Activated CD4-positive, alpha-beta memory T cell treated with anti-CD3 and anti-CD28 coated beads, Interleukin-2, amount 10 ng/mL, durations not matched to agents 7 days and 5 days (primary cell): Measurements from ENCODE around the gene GRIN2A. TPM values are rescaled to one million over a fixed set of nuclear protein-coding genes. Genes with fewer than 3 reads are reported as not detected.

Experiments used
- CTCF ChIA-PET: fragments of 350-600 bp; sonication (Branson Sonifier 250); formaldehyde crosslinking; loops from one replicate; lab custom pipeline; 2021; ENCODE audit warnings: antibody characterized with exemption, inconsistent platforms; lab: Charles Lee
- POLR2A ChIA-PET: fragments of 350-600 bp; sonication (Branson Sonifier 250); formaldehyde crosslinking; loops from one replicate; lab custom pipeline; 2021; ENCODE audit warnings: antibody characterized with exemption; lab: Charles Lee
- DNase-seq: peaks from one replicate; pipeline ENCODE4 v3.0.0-alpha.2; 2020
- H3K27ac Mint-ChIP-seq: one replicate; pipeline ENCODE4 v1.8.0; 2021; ENCODE audit warnings: mild to moderate bottlenecking, mixed read lengths
- H3K27me3 Mint-ChIP-seq: one replicate; pipeline ENCODE4 v1.8.0; 2021; ENCODE audit warnings: mixed read lengths
- H3K36me3 Mint-ChIP-seq: one replicate; pipeline ENCODE4 v1.8.0; 2021; ENCODE audit warnings: low read depth, mixed read lengths
- H3K4me1 Mint-ChIP-seq: one replicate; pipeline ENCODE4 v1.8.0; 2021; ENCODE audit warnings: mixed read lengths
- H3K4me3 Mint-ChIP-seq: one replicate; pipeline ENCODE4 v1.8.0; 2021; ENCODE audit warnings: mild to moderate bottlenecking, mixed read lengths
- H3K9me3 Mint-ChIP-seq: one replicate; pipeline ENCODE4 v1.8.0; 2021; ENCODE audit warnings: mixed read lengths
- total RNA-seq, 2 experiments: library from RNA; stranded (reverse); gene quantifications; one replicate each; pipeline ENCODE4 v1.2.3, GENCODE V29; 2021

The GRIN2A gene
- total RNA-seq, 2 experiments from 2014 or later = not detected

GRCh38 chr16:9797306-9797705 lies 384.9 kb downstream of the GRIN2A start:
- H3K36me3 Mint-ChIP-seq = no peaks in the 10 kb centered on the region
- no peak overlapping the region for H3K4me3 Mint-ChIP-seq
- CTCF ChIA-PET = no interaction called here
- no peaks in the 10 kb centered on the region for H3K4me1 Mint-ChIP-seq
- H3K27me3 Mint-ChIP-seq = no peaks in the 10 kb centered on the region
- POLR2A ChIA-PET = no interaction called here
- no peak for DNase-seq
- no peak overlapping the region for H3K27ac Mint-ChIP-seq
- peaks cover 21% of the 10 kb centered on the region for H3K9me3 Mint-ChIP-seq

DNA sequence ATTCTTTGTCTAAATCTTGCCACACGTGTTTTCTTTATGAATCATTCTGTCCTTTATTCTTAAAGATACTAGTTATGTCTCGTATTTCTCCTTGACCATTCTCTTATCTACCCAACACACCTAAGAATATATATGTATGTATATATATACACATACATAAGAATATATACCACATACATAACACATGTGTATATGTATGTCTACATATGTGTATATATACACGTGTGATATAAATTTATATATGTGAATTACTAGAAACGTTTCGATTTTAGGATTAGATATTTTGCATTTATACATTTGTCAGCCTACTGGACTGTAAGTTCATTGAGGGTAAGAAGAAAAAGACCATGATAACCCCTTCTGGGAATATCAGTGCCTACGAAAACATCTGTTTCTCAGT lies 388.6 kb downstream of the GRIN2A start:
- no peak for DNase-seq
- Mint-ChIP-seq H3K9me3 (peaks cover 9% of the 10 kb centered on the region), H3K36me3 (no peaks in the 10 kb centered on the region), H3K27me3 (no peaks in the 10 kb centered on the region), H3K4me3 (no peak overlapping the region), H3K4me1 (no peaks in the 10 kb centered on the region), H3K27ac (no peak overlapping the region)
- CTCF ChIA-PET = no interaction called here
- POLR2A ChIA-PET = no interaction called here

DNA sequence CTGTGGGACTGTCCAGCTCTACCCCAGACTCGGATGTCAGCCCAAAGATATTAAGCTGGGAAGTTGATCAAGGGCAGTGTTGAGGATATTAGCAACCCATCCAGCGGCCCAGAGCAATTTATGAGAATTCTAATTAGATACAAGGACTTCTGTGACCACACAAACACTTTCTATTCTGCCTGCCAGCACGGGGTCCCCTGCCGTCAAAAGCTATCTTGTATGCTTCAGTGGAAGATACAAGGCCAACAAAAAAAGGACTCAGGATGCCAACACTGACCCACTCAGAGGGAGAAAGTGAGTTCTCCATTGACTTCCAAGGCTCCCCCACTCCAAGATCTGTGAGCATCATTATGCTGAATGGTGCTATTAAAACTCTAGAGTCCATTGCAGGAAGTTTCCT lies 390.7 kb downstream of the GRIN2A start:
- no peak overlapping the region for H3K27ac Mint-ChIP-seq
- peaks cover 7% of the 10 kb centered on the region for H3K9me3 Mint-ChIP-seq
- H3K4me3 Mint-ChIP-seq = no peak overlapping the region
- no peaks in the 10 kb centered on the region for H3K27me3 Mint-ChIP-seq
- no peaks in the 10 kb centered on the region for H3K4me1 Mint-ChIP-seq
- DNase-seq = no peak
- CTCF ChIA-PET = no interaction called here
- POLR2A ChIA-PET = no interaction called here
- no peaks in the 10 kb centered on the region for H3K36me3 Mint-ChIP-seq

DNA sequence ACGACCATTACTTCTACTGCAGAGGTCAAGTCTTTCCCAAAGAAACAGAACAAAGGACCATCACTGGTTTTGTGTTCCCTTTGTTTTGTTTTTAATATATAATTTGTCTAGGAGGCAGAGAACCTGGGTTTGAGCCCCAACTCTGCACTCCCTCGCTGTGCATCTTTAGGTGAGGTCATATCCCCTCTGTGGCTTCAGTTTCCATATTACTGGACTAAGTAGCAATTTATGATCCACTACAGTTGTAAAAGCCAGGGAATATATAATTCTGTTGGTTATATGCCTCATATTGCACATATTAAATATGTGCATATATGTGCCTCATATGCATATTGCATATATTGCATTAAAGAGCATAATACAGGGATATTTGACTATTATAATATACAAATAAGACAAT lies 392.0 kb downstream of the GRIN2A start:
- Mint-ChIP-seq H3K4me3 (no peak overlapping the region), H3K27ac (no peak overlapping the region), H3K9me3 (peaks cover 6% of the 10 kb centered on the region), H3K36me3 (no peaks in the 10 kb centered on the region), H3K27me3 (no peaks in the 10 kb centered on the region), H3K4me1 (no peaks in the 10 kb centered on the region)
- no peak for DNase-seq
- CTCF ChIA-PET = no interaction called here
- POLR2A ChIA-PET = no interaction called here

DNA sequence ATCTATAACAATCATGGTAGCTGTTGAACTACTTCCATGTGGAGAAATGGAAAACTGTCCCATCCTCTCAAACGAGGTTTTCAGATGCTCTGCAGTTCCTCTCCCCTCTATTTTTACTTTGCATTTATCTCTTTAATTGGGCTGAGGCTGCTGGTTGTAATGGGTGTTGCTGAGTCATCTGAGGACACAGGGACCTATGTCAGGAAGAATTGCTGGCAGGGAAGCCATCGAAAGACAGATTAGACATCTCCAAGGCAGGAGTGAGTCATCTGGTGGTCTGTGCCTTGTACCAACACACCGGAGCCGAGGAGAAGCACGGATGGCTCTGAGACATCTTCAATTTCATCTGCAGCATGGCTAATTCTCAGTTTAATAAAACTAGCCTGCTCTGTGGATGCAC lies 394.5 kb downstream of the GRIN2A start:
- H3K4me3 Mint-ChIP-seq = no peak overlapping the region
- CTCF ChIA-PET = no interaction called here
- no peaks in the 10 kb centered on the region for H3K27me3 Mint-ChIP-seq
- H3K36me3 Mint-ChIP-seq = no peaks in the 10 kb centered on the region
- no peak overlapping the region for H3K27ac Mint-ChIP-seq
- no peaks in the 10 kb centered on the region for H3K4me1 Mint-ChIP-seq
- POLR2A ChIA-PET = no interaction called here
- H3K9me3 Mint-ChIP-seq = no peaks in the 10 kb centered on the region
- no peak for DNase-seq

- CTCF ChIA-PET = no interaction called here
Observed at GRCh38 chr16:9780831-9781230, 401.4 kb downstream of the GRIN2A start.

DNA sequence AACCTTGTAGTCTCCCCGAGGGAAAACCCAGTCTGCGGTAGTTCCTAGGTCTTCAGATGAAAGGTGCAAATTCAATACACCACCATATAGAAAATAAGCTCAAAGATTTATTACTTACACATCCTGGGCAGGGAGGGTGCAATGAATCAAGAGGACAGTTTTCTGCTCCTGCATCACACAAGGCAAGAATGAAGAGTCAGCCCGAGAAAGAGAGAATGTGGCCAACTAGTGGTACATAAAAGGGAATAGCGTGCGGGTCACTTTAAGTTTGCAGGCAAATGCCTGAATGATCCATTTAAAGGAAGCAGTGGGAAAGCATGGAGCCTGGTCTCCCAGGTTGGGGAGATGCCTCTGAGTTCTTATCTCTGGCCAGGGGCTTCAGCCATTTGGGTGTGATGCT lies 403.4 kb downstream of the GRIN2A start:
- Mint-ChIP-seq H3K36me3 (no peaks in the 10 kb centered on the region), H3K27ac (no peak overlapping the region), H3K9me3 (peaks cover 6% of the 10 kb centered on the region), H3K4me3 (no peak overlapping the region), H3K4me1 (no peaks in the 10 kb centered on the region), H3K27me3 (no peaks in the 10 kb centered on the region)
- ChIA-PET CTCF (no interaction called here), POLR2A (no interaction called here)
- DNase-seq = no peak

More at GRCh38 chr16:9780831-9781230, 401.4 kb downstream of the GRIN2A start:
- H3K9me3 Mint-ChIP-seq = peaks cover 2% of the 10 kb centered on the region
- H3K4me1 Mint-ChIP-seq = no peaks in the 10 kb centered on the region
- H3K36me3 Mint-ChIP-seq = no peaks in the 10 kb centered on the region
- no peak overlapping the region for H3K4me3 Mint-ChIP-seq
- POLR2A ChIA-PET = no interaction called here
- H3K27ac Mint-ChIP-seq = no peak overlapping the region
- DNase-seq = no peak
- no peaks in the 10 kb centered on the region for H3K27me3 Mint-ChIP-seq

- no peaks in the 10 kb centered on the region for H3K36me3 Mint-ChIP-seq
- ChIA-PET POLR2A (no interaction called here), CTCF (no interaction called here)
- no peaks in the 10 kb centered on the region for H3K4me1 Mint-ChIP-seq
- peaks cover 10% of the 10 kb centered on the region for H3K9me3 Mint-ChIP-seq
- H3K4me3 Mint-ChIP-seq = no peak overlapping the region
- DNase-seq = no peak
- H3K27me3 Mint-ChIP-seq = no peaks in the 10 kb centered on the region
- no peak overlapping the region for H3K27ac Mint-ChIP-seq
Observed at GRCh38 chr16:9775998-9776397, 406.2 kb downstream of the GRIN2A start.

DNA sequence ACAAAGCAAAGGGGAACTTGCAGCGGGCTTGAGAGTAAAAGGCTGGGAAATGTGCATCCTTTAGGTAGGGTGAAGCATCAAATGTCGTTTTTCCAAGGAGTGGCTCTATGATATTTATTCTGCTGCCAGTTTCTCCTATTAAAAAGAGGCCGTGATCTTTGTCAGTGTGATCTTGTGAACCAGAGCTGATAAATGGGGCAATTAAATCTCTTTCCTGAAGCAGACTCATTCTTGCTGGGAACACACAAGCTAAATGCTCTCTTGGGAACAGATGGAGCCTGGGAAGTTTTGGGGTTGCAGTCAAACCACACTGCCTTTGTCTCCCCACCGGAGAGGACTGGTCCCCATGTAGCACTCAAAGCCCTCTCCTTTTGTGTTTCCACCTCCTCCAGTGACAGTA lies 408.9 kb downstream of the GRIN2A start:
- CTCF ChIA-PET = no interaction called here
- Mint-ChIP-seq H3K4me3 (no peak overlapping the region), H3K27me3 (no peaks in the 10 kb centered on the region), H3K27ac (no peak overlapping the region), H3K4me1 (no peaks in the 10 kb centered on the region), H3K9me3 (peaks cover 8% of the 10 kb centered on the region), H3K36me3 (no peaks in the 10 kb centered on the region)
- POLR2A ChIA-PET = no interaction called here
- no peak for DNase-seq

DNA sequence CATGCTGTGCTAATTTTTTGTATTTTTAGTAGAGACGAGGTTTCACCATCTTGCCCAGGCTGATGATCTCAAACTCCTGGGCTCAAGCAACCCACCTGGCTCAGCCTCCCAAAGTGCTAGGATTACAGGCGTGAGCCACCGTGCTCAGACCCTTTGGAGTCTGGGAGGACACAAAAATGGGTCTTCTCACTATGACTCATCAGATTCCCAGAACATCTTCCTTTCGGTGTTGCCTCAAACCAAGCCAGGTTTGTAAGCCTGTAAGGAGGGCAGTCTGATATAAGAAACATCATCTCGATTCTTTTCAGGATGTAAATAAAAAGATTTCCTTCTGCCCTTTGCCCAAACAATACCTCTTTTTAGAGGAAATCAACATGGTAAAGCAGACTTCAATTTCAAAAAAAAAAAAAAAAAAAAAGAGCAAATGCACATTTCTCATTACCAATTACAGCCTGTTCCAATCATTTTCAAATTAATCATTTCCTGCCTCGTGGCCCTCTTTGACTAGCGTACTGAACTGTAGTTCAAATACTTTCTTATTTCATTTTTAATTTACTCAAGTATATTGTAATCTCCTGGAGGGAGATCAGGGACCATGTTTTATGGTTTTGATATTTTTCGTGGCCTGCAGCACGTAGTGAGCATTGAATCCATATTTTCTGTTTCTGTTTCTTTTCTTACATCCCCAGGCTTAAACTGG lies 409.6 kb downstream of the GRIN2A start:
- no peak for DNase-seq
- Mint-ChIP-seq H3K9me3 (peaks cover 8% of the 10 kb centered on the region), H3K4me1 (no peaks in the 10 kb centered on the region), H3K27ac (no peak overlapping the region), H3K36me3 (no peaks in the 10 kb centered on the region), H3K4me3 (no peak overlapping the region), H3K27me3 (no peaks in the 10 kb centered on the region)
- ChIA-PET CTCF (no interaction called here), POLR2A (no interaction called here)

DNA sequence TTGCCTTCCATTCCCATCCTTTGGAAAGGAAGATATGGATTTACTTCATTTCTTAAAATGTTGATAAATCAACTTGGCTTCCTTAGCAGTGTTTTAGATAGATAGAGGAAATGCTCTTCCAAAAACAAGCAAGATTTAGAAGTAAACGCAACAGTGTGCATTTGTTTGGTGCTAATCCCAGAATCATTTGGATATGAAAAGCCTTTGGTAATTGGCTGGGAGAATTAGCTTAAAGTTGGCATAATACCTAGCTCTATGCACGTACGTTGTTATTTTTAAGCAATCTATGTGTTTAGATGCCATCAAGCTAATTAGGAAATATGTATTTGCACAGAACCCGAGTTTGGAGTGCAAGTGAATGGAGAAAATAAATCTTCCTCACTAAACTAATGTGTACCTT lies 415.3 kb downstream of the GRIN2A start:
- H3K27me3 Mint-ChIP-seq = no peaks in the 10 kb centered on the region
- no peak overlapping the region for H3K4me3 Mint-ChIP-seq
- H3K36me3 Mint-ChIP-seq = no peaks in the 10 kb centered on the region
- H3K9me3 Mint-ChIP-seq = peaks cover 7% of the 10 kb centered on the region
- no peaks in the 10 kb centered on the region for H3K4me1 Mint-ChIP-seq
- CTCF ChIA-PET = no interaction called here
- POLR2A ChIA-PET = no interaction called here
- no peak for DNase-seq
- H3K27ac Mint-ChIP-seq = no peak overlapping the region

GRCh38 chr16:9763505-9763904 lies 418.7 kb downstream of the GRIN2A start:
- Mint-ChIP-seq H3K27ac (no peak overlapping the region), H3K36me3 (no peaks in the 10 kb centered on the region), H3K4me1 (no peaks in the 10 kb centered on the region), H3K9me3 (peaks cover 12% of the 10 kb centered on the region), H3K27me3 (no peaks in the 10 kb centered on the region), H3K4me3 (no peak overlapping the region)
- POLR2A ChIA-PET = no interaction called here
- CTCF ChIA-PET = no interaction called here
- DNase-seq = no peak

DNA sequence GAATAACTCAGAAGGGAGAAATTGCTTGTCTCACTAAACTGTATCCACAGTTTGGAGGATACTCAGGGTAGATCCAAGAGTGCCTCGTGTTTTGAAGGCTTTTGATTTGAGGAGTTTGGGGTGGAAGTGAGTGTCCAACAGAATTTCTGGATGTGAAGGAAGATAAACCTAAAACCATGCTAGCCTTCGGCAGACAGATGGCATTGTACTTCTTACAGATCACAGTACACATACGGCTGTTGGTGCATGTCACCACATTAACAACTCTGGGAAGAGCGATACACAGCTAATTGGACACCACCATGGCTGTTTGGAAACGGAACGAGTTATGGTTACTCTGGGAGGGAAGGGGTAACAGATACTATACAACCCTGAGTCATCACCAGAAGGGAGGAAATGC lies 420.4 kb downstream of the GRIN2A start:
- CTCF ChIA-PET = no interaction called here
- Mint-ChIP-seq H3K27me3 (no peaks in the 10 kb centered on the region), H3K9me3 (peaks cover 12% of the 10 kb centered on the region), H3K4me1 (no peaks in the 10 kb centered on the region), H3K4me3 (no peak overlapping the region), H3K36me3 (no peaks in the 10 kb centered on the region), H3K27ac (no peak overlapping the region)
- no peak for DNase-seq
- POLR2A ChIA-PET = no interaction called here

DNA sequence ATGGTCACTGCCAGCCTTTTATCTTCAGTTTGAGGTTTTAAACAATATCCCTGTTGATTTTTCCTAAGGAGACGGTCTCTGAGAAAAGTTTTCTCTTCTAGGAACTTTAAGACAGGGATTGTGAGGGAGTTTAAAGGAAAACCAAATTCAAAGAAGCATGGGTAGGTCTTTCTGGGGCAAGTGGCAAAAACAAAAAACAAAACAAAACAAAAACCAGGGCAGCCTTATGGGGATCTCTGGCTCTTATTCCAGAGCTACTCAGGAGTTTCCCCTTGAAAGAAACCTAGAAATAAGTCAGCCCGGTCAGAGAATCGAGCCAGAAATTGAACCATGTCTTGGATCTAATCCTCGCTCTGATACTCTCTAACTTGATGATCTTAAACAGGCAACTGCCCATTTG lies 424.5 kb downstream of the GRIN2A start:
- no peaks in the 10 kb centered on the region for H3K27me3 Mint-ChIP-seq
- POLR2A ChIA-PET = interaction anchor here (0.7 kb wide), 1 partner anchor 1561 kb away, joined by 3 read pairs; no protein-coding TSS in a partner anchor

More for the DNA sequence above, 424.5 kb downstream of the GRIN2A start:
- Mint-ChIP-seq H3K9me3 (peaks cover 9% of the 10 kb centered on the region), H3K4me3 (no peak overlapping the region), H3K4me1 (no peaks in the 10 kb centered on the region), H3K36me3 (no peaks in the 10 kb centered on the region), H3K27ac (no peak overlapping the region)
- DNase-seq = no peak
- CTCF ChIA-PET = no interaction called here
